HG03342 (cell line): ENCODE results near the gene SYNE1.
A peak's percentile ranks its signal among the peaks of the same experiment; 100 is the strongest.
"Not testable (repeated sequence)": the region's sequence is repeated elsewhere in the genome, so short reads cannot be mapped to it uniquely, and the experiment has no call there.

Experiments used
- ATAC-seq: cut with Tn5 transposase; IDR thresholded peaks from one replicate; pipeline ENCODE4 v1.9.1; 2021; ENCODE audit warnings: mild to moderate bottlenecking, moderate library complexity; ENCODE audit not compliant: unreplicated experiment

Gene SYNE1

GRCh38 chr6:152428126-152428525, 209.0 kb downstream of the SYNE1 start:
- ATAC-seq, result no peak

- ATAC-seq, result no peak
These were observed 210.9 kb downstream of the SYNE1 start for GRCh38 chr6:152426276-152426675.

DNA sequence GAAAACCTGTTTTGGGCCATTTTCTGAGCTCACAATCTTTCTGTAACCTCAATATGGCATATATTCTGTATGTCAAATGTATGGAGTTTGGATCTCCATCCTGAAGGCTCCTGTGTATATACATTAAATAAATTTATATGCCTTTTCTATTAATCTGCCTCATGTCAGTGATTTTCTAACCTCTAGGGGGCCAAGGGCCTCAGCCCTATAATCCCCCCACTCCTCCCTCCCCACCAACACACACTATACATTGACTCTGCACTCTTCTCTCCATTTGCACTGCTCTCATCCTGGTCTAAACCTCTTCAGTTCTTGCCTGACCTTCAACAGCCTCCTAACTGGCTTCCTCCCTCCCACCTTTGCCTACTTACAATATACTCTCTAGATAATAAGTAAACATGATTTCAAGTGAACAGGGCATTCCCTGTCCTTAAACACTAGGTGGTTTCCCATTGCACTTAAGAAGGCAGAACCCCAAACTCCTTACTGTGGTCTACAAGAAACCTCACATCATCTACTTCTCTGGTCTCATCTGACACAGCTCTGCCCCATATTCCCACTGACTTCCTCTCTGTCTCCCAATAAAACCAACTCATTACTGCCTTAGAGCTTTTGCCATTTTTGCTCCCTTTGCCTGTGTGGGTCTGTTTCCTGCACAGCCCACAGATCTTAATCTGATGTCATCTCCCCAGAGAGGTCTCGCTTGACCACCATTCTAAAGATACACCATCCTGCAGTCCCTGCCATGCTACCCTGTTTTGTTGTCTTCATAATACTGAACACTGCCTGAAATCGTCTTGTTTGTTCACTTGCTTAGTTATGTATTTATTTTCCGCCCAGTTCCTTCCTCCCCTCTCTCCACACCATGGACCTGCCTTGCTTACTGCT, 213.7 kb downstream of the SYNE1 start:
- ATAC-seq, result peak; percentile 86

GRCh38 chr6:152421496-152421895, 215.7 kb downstream of the SYNE1 start:
- not testable (repeated sequence) for ATAC-seq

DNA sequence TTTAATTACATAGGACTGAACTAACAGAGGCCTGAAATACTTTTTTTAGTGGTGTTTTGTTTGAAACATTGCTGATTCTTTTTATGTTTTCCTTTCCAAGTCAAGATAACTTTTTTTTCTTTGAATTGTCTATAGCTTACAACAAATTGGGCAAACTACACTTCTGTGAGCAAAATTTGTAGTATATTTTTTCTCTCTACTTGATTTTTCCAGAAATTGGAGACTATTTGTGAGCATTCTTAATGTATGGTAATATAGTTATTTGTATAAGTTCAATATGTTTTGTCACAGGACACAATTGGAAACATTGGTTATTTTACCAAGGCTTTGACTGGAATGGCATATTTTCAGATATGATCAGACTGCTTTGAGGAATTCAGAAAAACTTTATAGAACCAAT, 216.5 kb downstream of the SYNE1 start:
- ATAC-seq, result no peak

- no peak for ATAC-seq
These were observed 218.6 kb downstream of the SYNE1 start for GRCh38 chr6:152418551-152418950.

DNA sequence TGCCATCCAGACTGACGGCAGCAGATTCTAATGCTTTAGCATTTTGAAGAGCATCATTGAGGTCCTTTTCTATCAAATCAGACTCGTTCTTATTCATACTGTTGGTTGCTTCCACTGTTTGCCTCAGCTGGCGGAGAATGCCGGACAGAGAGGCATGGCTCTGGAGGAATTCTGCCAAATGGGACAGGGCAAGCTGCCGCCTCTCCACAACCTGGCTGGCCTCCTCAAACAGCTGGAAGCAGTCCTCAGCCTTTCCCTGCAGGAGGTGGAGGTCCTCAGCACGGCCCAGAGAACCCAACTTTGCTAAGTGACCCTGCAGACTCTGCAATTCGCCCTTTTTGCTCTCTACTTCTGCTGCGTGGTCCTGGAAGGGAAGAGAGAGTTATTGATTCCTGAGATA, 220.5 kb downstream of the SYNE1 start:
- ATAC-seq, result no peak

DNA sequence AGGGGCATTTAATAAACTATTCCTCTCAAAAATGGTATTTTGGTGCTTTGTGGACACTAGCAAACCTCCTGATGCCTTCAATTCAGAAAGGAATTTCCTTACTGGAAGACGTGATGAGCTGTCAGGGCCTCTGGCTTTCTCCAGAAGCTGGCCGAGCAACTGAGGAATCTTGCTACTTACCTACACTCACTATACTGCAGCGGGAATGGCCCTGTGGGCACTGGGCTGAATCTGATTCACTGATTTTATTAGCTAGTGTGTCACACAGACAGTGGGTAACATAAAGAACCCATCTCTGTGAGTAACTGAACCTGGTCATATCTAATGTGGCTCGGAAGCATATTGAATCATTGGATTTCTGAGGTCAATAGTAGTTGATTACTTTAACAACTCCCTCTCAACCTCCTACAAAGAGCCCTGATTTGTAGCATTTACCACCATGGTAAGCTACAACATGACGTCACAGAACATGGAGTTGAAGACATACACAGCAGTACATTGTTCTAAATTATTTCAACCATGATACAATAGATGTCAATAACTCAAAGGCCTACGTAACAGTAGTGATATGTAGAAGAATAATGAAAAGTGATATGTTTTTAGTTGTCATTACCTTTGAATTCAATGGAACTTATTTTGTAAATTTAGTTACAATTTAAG, 232.1 kb downstream of the SYNE1 start:
- ATAC-seq, result no peak

- peak; percentile 78 for ATAC-seq
These were observed 232.9 kb downstream of the SYNE1 start for GRCh38 chr6:152404086-152404857.

- ATAC-seq, result no peak
These were observed 234.4 kb downstream of the SYNE1 start for GRCh38 chr6:152402791-152403190.

DNA sequence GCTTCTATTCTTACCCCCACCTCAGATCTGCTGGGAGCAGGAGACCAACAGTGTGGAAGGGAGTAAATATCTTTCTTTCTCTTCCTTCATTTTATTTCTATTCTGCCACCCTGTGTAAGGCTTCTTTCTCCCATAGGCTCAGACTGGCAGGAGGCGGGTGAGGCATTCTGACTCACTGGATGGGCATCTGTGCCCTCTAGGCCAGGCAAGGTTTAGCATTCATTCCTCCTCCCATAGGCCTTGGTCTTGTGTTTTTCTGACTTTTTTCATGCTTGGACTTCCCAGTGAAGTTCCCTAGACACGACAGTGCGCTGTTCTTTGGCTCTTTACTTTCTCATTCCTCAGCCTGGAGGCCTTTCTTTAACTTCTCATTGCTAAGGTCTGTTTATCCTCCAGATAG, 235.2 kb downstream of the SYNE1 start:
- ATAC-seq, result no peak

- ATAC-seq, result no peak
These were observed 237.8 kb downstream of the SYNE1 start for GRCh38 chr6:152399399-152399798.

DNA sequence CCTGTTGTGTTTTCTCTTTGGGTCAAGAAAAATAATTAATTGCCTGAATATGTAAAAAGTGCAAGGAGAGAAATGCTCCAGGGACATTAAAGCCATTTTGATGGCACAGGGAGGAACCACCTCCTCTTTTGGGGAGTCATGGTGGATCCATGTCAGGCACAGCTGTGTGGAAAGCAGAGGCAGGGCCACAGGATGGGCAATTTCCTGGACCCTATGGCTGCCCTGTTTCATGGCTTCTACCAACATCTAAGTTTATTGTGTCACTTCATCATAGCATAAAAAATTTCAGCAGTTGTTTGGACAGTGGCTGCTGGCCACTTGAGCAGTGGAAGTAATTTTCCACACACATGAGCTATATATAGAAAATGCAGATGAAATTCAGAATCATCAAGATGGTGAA, 238.2 kb downstream of the SYNE1 start:
- ATAC-seq, result no peak

DNA sequence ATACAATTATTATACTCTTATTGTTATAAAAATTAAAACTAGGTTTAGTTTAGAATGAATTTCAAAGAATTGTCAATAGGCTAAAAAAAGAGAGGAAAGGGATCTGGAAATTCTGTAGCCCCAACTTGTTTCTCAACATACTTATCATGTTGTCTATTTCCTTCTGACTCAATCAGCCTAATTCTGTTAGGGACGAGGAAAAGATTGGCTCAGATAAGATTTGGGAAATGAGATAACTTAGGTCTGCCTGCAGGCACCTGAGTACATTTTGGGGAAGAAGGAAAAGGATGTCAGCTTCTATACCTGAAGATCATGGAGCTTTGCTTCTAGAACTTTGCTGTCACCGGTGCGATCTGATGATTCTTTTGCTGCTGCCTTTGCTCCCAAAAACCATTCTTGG, 238.8 kb downstream of the SYNE1 start:
- no peak for ATAC-seq

GRCh38 chr6:152394303-152394702, 242.9 kb downstream of the SYNE1 start:
- no peak for ATAC-seq

DNA sequence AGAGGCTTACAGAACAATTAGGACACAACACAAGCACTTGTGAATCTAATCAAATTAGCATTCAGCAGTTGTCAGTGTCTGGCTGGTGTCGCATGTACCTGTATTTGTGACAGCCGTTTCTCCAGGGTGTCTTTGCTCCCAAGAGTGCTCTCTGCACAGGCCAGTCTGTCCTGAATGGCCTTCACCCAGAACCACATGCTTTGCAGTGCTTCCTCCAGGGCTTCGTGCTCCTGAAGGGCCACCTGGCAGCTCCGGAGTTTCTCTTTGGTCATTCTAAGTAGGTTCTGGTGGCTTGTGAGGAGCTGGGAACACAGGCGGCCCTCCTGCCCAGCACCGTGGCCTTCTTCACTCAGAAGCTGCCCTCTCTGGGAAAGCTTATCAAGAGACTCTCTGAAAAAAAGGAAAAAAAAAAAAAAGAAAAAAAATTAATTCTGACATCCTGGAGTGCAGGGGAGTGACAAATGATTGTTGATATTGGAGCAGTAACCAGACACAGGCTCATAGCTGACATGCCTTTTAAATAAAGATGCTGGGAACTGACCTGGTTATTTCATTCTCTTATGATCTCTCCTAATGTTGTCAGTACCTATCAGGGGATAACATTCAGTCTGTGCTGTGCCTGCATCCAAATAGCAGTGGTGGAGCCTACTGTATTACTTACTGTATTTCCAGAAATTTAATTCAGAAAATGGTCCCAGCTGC, 245.8 kb downstream of the SYNE1 start:
- no peak for ATAC-seq

GRCh38 chr6:152387091-152387490, 250.1 kb downstream of the SYNE1 start:
- ATAC-seq, result no peak

DNA sequence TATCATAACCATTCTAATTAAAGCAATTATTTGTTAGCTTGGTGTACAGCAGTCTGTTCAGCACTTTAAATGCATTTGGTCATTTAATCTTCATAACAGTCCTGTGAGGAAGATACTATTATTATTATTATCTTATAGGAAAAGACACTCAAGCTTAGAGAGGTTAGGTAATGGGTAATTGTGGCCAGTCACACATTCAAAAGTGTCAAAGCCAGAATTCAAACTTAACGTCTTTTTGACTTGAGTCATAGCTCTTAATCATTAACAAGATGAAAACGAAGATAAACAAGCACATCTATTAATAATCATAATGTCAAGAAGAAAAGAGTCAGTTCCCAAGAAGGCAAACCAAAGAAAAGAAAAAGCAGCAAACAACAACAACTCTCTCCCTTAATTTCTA, 251.0 kb downstream of the SYNE1 start:
- peak; percentile 51 for ATAC-seq

DNA sequence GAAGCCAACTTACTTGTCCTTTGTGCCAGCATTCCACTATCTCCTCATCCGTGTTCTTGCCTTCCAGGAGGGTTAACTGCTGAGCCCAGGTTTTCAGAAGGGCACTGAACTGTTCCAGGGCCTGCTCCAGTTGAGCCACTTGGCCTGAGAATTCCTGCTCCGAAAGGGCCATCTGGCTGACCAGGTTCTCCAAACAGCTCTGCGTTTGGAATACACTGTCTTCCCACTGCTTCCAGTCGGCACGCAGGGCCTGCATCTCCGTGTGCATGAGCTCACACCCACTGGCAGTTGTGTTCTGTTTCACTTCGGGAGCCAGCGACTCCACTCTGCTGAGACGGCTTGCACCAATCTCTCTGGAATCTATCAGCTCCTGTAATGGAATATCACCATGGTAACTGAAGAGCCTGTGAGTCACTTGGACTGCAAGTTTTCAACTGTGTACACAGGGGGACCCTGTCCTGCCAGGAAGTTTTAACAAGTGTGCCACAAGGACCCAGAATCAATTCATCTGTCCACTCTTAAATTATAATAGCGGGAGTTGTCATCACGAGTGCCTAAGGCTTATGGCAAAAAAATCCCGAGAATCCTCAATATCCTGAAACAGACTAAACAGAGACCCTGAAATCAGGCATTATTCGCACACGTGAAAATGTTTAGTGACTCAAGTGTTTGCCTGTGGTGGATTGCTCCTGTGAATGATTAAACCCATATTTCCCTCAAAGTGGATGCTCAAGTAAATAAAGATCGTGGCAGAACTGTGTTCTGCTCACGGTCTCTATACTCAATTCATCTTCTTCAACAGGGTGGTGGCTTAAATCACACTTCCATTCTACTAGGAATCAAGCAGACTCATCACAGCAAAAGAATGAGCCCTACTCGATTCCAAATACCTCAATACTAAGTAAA, 255.9 kb downstream of the SYNE1 start:
- no peak for ATAC-seq

GRCh38 chr6:152380351-152380767, 256.8 kb downstream of the SYNE1 start:
- ATAC-seq, result no peak
